WTC11 (cell line): ENCODE results near the gene SNAP29. TPM values are rescaled to one million over a fixed set of nuclear protein-coding genes. Genes with fewer than 3 reads are reported as not detected.

Source experiments
- ATAC-seq: fragments of 200-7000 bp; cut with Tn5 transposase; 2 replicates; pipeline ENCODE4 v1.10.0; 2021; ENCODE audit warnings: mild to moderate bottlenecking, moderate library complexity
- CTCF ChIA-PET: fragments of 300-600 bp; sonication (Branson Sonifier 250); formaldehyde crosslinking; loops from one replicate; lab custom pipeline; 2021; ENCODE audit warnings: antibody characterized with exemption; lab: Charles Lee
- POLR2A ChIA-PET: fragments of 350-600 bp; sonication (Branson Sonifier 250); formaldehyde crosslinking; loops from one replicate; lab custom pipeline; 2021; ENCODE audit warnings: antibody characterized with exemption; lab: Charles Lee
- DNase-seq: peaks from one replicate; pipeline ENCODE4 v3.0.0; 2021; ENCODE audit warnings: low spot score
- H3K27ac Mint-ChIP-seq: 2 replicates; pipeline ENCODE4 v1.8.0; 2021; ENCODE audit warnings: mixed read lengths
- H3K27me3 Mint-ChIP-seq: 2 replicates; pipeline ENCODE4 v1.8.0; 2021; ENCODE audit warnings: low read depth, mild to moderate bottlenecking, moderate library complexity, mixed read lengths
- H3K36me3 Mint-ChIP-seq: 2 replicates; pipeline ENCODE4 v1.8.0; 2021; ENCODE audit warnings: mixed read lengths
- H3K4me1 Mint-ChIP-seq: 2 replicates; pipeline ENCODE4 v1.8.0; 2022; ENCODE audit warnings: mixed read lengths
- H3K4me3 Mint-ChIP-seq: 2 replicates; pipeline ENCODE4 v1.8.0; 2021; ENCODE audit warnings: mild to moderate bottlenecking, moderate library complexity, mixed read lengths
- H3K9me3 Mint-ChIP-seq: 2 replicates; pipeline ENCODE4 v1.8.0; 2021; ENCODE audit warnings: mixed read lengths
- FOXK1 ChIP-seq: sonication (generic); formaldehyde crosslinking; IDR thresholded peaks from 2 replicates; pipeline ENCODE4 v1.8.0; 2022; ENCODE audit warnings: mild to moderate bottlenecking, moderate library complexity, missing genetic modification reagents
- GTF2I ChIP-seq: fragments of 250-450 bp; sonication (Bioruptor Pico); conservative IDR thresholded peaks from 2 replicates; pipeline ENCODE4 v1.4.0; 2021; ENCODE audit warnings: mild to moderate bottlenecking
- NFE2L1 ChIP-seq: sonication (generic); formaldehyde crosslinking; IDR thresholded peaks from 2 replicates; pipeline ENCODE4 v1.8.1; 2023; ENCODE audit warnings: missing genetic modification reagents
- NFYB ChIP-seq: sonication (generic); formaldehyde crosslinking; conservative IDR thresholded peaks from 2 replicates; pipeline ENCODE4 v1.8.0; 2022; ENCODE audit warnings: low read depth, missing genetic modification reagents
- SMAD4 ChIP-seq: sonication (generic); formaldehyde crosslinking; IDR thresholded peaks from 2 replicates; pipeline ENCODE4 v1.8.0; 2022; ENCODE audit warnings: mild to moderate bottlenecking, missing genetic modification reagents
- ZNF263 ChIP-seq: sonication (generic); formaldehyde crosslinking; IDR thresholded peaks from 2 replicates; pipeline ENCODE4 v1.8.1; 2022; ENCODE audit warnings: low read depth, mild to moderate bottlenecking, moderate library complexity, missing genetic modification reagents
- ZNF416 ChIP-seq: fragments of 250-450 bp; sonication (Bioruptor Pico); IDR thresholded peaks from 2 replicates; pipeline ENCODE4 v1.9.0; 2021; ENCODE audit warnings: mild to moderate bottlenecking, inconsistent platforms
- total RNA-seq: library from RNA; stranded (reverse); gene quantifications from 3 replicates; pipeline ENCODE4 v1.2.3, GENCODE V29; 2021
- TF ChIP-seq, protein P1 (sequence below): fragments of 250-450 bp; sonication (Bioruptor Pico); IDR thresholded peaks from 2 replicates; pipeline ENCODE4 v1.9.0; 2021; ENCODE audit warnings: mild to moderate bottlenecking, borderline replicate concordance
- TF ChIP-seq, protein P2 (sequence below): fragments of 250-450 bp; sonication (Bioruptor Pico); conservative IDR thresholded peaks from 2 replicates; pipeline ENCODE4 v1.9.0; 2021; ENCODE audit warnings: mild to moderate bottlenecking
- TF ChIP-seq, protein P3 (sequence below): sonication (generic); formaldehyde crosslinking; IDR thresholded peaks from 2 replicates; pipeline ENCODE4 v1.8.0; 2022; ENCODE audit warnings: mild to moderate bottlenecking, missing genetic modification reagents
- TF ChIP-seq, protein P4 (sequence below): fragments of 250-450 bp; sonication (Bioruptor Pico); IDR thresholded peaks from 2 replicates; pipeline ENCODE4 v2.1.2; 2022; ENCODE audit warnings: mild to moderate bottlenecking, moderate library complexity
- TF ChIP-seq, protein P5 (sequence below): sonication (generic); formaldehyde crosslinking; IDR thresholded peaks from 2 replicates; pipeline ENCODE4 v1.8.0; 2022; ENCODE audit warnings: missing genetic modification reagents
- TF ChIP-seq, protein P6 (sequence below): sonication (generic); formaldehyde crosslinking; IDR thresholded peaks from 2 replicates; pipeline ENCODE4 v1.8.1; 2023; ENCODE audit warnings: mild to moderate bottlenecking, missing genetic modification reagents, moderate library complexity
- TF ChIP-seq, protein P7 (sequence below): sonication (generic); formaldehyde crosslinking; IDR thresholded peaks from 2 replicates; pipeline ENCODE4 v1.8.1; 2023; ENCODE audit warnings: mild to moderate bottlenecking, missing genetic modification reagents
- TF ChIP-seq, protein P8 (sequence below): fragments of 250-450 bp; sonication (Bioruptor Pico); IDR thresholded peaks from 2 replicates; pipeline ENCODE4 v1.8.0; 2021; ENCODE audit warnings: mild to moderate bottlenecking

SNAP29 gene
- total RNA-seq, 1 experiment from 2014 or later, result 14.7 TPM

DNA sequence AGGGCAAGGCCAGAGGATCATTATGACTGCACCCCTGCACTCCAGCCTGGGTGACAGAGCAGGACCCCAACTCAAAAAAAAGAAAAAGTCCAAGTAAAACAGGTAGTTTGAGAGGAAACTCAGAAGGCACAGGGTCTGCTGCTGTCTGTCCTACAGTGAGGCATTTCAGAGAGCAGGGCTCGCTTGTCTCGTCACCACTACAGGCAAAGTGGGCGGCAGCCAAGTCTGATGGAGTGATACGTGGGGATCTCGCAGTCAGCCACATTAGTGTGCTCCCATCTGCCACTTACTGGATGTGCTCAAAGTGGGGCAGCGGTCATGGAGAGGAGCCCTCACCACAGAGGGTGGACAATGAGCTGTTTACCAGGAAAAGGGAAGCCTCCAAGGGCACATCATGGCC lies 42.2 kb upstream of the SNAP29 start (continued):
- TF ChIP-seq, protein P1, sequence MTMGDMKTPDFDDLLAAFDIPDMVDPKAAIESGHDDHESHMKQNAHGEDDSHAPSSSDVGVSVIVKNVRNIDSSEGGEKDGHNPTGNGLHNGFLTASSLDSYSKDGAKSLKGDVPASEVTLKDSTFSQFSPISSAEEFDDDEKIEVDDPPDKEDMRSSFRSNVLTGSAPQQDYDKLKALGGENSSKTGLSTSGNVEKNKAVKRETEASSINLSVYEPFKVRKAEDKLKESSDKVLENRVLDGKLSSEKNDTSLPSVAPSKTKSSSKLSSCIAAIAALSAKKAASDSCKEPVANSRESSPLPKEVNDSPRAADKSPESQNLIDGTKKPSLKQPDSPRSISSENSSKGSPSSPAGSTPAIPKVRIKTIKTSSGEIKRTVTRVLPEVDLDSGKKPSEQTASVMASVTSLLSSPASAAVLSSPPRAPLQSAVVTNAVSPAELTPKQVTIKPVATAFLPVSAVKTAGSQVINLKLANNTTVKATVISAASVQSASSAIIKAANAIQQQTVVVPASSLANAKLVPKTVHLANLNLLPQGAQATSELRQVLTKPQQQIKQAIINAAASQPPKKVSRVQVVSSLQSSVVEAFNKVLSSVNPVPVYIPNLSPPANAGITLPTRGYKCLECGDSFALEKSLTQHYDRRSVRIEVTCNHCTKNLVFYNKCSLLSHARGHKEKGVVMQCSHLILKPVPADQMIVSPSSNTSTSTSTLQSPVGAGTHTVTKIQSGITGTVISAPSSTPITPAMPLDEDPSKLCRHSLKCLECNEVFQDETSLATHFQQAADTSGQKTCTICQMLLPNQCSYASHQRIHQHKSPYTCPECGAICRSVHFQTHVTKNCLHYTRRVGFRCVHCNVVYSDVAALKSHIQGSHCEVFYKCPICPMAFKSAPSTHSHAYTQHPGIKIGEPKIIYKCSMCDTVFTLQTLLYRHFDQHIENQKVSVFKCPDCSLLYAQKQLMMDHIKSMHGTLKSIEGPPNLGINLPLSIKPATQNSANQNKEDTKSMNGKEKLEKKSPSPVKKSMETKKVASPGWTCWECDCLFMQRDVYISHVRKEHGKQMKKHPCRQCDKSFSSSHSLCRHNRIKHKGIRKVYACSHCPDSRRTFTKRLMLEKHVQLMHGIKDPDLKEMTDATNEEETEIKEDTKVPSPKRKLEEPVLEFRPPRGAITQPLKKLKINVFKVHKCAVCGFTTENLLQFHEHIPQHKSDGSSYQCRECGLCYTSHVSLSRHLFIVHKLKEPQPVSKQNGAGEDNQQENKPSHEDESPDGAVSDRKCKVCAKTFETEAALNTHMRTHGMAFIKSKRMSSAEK (CRISPR knock-in tag), result no peak
- TF ChIP-seq FOXK1 (CRISPR knock-in tag) (no peak), SMAD4 (CRISPR knock-in tag) (no peak), GTF2I (CRISPR knock-in tag) (no peak), NFE2L1 (CRISPR knock-in tag) (no peak)
- TF ChIP-seq, protein P2, sequence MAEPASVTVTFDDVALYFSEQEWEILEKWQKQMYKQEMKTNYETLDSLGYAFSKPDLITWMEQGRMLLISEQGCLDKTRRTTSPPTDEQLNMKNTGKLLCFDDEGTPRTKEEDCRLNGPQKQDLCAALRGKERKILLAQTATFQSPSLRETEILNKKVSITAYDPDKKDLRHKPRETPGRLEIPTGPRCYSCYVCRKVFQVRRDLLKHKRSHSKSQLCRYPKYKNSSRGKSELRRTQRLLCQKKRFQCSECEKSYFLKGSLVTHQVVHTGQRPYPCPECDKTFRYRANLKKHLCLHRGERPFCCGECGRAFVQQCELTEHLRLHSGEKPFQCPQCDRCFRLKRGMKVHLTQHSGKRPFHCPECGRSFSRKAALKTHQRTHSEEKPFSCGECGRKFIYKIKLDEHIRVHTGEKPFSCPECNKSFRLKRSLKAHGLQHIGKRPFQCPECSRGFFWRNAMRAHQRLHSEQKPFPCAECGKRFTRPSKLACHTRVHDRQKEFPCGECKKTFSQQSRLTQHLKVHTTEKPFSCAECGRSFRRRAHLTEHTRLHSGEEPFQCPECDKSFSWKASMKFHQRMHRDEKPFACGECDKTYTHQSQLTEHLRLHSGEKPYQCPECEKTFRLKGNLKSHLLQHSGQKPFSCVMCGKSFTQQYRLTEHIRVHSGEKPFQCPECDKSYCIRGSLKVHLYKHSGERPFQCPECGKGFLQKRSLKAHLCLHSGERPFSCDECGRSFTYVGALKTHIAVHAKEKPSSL (CRISPR knock-in tag), result no peak
- TF ChIP-seq, protein P3, sequence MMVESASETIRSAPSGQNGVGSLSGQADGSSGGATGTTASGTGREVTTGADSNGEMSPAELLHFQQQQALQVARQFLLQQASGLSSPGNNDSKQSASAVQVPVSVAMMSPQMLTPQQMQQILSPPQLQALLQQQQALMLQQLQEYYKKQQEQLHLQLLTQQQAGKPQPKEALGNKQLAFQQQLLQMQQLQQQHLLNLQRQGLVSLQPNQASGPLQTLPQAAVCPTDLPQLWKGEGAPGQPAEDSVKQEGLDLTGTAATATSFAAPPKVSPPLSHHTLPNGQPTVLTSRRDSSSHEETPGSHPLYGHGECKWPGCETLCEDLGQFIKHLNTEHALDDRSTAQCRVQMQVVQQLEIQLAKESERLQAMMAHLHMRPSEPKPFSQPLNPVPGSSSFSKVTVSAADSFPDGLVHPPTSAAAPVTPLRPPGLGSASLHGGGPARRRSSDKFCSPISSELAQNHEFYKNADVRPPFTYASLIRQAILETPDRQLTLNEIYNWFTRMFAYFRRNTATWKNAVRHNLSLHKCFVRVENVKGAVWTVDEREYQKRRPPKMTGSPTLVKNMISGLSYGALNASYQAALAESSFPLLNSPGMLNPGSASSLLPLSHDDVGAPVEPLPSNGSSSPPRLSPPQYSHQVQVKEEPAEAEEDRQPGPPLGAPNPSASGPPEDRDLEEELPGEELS, result no peak
- TF ChIP-seq, protein P4, sequence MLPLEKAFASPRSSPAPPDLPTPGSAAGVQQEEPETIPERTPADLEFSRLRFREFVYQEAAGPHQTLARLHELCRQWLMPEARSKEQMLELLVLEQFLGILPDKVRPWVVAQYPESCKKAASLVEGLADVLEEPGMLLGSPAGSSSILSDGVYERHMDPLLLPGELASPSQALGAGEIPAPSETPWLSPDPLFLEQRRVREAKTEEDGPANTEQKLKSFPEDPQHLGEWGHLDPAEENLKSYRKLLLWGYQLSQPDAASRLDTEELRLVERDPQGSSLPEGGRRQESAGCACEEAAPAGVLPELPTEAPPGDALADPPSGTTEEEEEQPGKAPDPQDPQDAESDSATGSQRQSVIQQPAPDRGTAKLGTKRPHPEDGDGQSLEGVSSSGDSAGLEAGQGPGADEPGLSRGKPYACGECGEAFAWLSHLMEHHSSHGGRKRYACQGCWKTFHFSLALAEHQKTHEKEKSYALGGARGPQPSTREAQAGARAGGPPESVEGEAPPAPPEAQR (CRISPR knock-in tag), result no peak
- TF ChIP-seq, protein P5, sequence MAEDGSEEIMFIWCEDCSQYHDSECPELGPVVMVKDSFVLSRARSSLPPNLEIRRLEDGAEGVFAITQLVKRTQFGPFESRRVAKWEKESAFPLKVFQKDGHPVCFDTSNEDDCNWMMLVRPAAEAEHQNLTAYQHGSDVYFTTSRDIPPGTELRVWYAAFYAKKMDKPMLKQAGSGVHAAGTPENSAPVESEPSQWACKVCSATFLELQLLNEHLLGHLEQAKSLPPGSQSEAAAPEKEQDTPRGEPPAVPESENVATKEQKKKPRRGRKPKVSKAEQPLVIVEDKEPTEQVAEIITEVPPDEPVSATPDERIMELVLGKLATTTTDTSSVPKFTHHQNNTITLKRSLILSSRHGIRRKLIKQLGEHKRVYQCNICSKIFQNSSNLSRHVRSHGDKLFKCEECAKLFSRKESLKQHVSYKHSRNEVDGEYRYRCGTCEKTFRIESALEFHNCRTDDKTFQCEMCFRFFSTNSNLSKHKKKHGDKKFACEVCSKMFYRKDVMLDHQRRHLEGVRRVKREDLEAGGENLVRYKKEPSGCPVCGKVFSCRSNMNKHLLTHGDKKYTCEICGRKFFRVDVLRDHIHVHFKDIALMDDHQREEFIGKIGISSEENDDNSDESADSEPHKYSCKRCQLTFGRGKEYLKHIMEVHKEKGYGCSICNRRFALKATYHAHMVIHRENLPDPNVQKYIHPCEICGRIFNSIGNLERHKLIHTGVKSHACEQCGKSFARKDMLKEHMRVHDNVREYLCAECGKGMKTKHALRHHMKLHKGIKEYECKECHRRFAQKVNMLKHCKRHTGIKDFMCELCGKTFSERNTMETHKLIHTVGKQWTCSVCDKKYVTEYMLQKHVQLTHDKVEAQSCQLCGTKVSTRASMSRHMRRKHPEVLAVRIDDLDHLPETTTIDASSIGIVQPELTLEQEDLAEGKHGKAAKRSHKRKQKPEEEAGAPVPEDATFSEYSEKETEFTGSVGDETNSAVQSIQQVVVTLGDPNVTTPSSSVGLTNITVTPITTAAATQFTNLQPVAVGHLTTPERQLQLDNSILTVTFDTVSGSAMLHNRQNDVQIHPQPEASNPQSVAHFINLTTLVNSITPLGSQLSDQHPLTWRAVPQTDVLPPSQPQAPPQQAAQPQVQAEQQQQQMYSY (CRISPR knock-in tag), result no peak

- Mint-ChIP-seq H3K4me3 (no peak overlapping the region), H3K9me3 (no peaks in the 10 kb centered on the region), H3K27me3 (no peaks in the 10 kb centered on the region), H3K4me1 (no peaks in the 10 kb centered on the region), H3K27ac (no peak overlapping the region), H3K36me3 (peaks cover 3% of the 10 kb centered on the region)
- DNase-seq (no peak), ATAC-seq (no peak)
- ChIA-PET POLR2A (no interaction called here), CTCF (interaction anchor here (2.0 kb wide), 1 partner anchor 67 kb away, joined by 7 read pairs; no protein-coding TSS in a partner anchor)
- TF ChIP-seq ZNF416 (CRISPR knock-in tag), result no peak
- TF ChIP-seq, protein P6, sequence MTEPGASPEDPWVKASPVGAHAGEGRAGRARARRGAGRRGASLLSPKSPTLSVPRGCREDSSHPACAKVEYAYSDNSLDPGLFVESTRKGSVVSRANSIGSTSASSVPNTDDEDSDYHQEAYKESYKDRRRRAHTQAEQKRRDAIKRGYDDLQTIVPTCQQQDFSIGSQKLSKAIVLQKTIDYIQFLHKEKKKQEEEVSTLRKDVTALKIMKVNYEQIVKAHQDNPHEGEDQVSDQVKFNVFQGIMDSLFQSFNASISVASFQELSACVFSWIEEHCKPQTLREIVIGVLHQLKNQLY, result no peak
- no peak for TF ChIP-seq NFYB (CRISPR knock-in tag)
- TF ChIP-seq ZNF263 (CRISPR knock-in tag), result no peak
- TF ChIP-seq, protein P7, sequence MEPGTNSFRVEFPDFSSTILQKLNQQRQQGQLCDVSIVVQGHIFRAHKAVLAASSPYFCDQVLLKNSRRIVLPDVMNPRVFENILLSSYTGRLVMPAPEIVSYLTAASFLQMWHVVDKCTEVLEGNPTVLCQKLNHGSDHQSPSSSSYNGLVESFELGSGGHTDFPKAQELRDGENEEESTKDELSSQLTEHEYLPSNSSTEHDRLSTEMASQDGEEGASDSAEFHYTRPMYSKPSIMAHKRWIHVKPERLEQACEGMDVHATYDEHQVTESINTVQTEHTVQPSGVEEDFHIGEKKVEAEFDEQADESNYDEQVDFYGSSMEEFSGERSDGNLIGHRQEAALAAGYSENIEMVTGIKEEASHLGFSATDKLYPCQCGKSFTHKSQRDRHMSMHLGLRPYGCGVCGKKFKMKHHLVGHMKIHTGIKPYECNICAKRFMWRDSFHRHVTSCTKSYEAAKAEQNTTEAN (CRISPR knock-in tag), result no peak
- TF ChIP-seq, protein P8, sequence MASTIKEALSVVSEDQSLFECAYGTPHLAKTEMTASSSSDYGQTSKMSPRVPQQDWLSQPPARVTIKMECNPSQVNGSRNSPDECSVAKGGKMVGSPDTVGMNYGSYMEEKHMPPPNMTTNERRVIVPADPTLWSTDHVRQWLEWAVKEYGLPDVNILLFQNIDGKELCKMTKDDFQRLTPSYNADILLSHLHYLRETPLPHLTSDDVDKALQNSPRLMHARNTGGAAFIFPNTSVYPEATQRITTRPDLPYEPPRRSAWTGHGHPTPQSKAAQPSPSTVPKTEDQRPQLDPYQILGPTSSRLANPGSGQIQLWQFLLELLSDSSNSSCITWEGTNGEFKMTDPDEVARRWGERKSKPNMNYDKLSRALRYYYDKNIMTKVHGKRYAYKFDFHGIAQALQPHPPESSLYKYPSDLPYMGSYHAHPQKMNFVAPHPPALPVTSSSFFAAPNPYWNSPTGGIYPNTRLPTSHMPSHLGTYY, result no peak
These were observed 40.3 kb upstream of the SNAP29 start for GRCh38 chr22:20818471-20818870.
